GM19395 (cell line): ENCODE data around the gene MC1R.

Experiments
- ATAC-seq: cut with Tn5 transposase; IDR thresholded peaks from one replicate; pipeline ENCODE4 v1.9.1; 2021; ENCODE audit warnings: mild to moderate bottlenecking, moderate library complexity; ENCODE audit not compliant: unreplicated experiment

The MC1R gene

DNA sequence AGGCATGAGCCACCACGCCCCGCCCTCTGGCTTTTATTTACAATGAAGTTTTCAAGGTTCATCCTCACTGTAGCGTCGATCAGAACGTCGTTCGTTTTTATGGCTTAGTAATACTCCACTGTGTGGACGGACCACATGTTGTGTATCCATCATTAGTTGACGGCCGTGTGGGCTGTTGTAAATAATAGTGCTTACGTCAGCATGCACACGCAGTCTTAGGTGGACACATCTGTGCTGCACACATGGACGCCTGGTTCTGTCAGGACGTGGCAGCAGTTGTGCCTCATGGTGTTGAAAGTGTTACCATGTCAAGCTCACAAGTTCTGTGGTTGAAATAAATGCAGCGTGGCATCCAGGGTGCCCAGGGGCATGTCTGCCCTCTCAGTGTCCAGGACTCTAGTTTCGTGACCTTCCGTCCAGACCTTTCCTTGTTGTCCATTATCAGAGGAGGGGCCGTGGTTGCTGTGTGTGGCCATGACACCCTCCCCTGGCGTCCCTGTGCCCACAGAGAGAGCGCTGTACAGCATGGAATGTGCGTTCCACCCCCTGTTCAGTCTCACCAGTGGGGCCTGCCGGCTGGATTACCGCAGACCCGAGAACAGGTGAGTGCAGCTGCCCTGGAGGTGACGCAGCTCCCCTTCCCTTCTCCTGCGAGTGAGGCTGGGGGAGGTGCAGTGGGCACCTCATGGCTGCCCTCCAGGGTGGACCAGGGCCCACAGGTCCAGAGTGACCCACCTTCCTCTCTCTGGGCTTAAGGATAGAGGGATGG, 23.0 kb upstream of the MC1R start:
- ATAC-seq, result no peak

DNA sequence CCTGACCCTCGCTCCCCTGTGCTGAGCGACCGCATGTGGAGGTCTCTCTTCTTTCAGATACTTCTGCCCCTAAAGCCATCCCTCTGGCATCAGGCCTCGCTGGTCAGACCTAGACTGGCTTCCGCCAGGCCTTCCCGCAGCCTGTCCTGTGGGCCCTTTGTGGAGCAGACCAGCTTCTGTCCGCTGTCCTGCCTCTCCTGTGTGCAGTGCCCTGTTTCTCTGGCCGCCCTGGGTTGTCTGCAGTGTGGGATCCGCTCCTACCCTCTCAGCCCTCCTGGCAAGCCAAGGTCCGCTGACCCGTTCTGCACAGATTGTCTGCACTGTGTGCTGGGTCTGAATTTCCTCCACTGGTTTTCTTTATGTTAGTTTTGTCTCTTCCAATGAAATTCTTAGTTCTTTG, 21.5 kb upstream of the MC1R start:
- ATAC-seq, result no peak

DNA sequence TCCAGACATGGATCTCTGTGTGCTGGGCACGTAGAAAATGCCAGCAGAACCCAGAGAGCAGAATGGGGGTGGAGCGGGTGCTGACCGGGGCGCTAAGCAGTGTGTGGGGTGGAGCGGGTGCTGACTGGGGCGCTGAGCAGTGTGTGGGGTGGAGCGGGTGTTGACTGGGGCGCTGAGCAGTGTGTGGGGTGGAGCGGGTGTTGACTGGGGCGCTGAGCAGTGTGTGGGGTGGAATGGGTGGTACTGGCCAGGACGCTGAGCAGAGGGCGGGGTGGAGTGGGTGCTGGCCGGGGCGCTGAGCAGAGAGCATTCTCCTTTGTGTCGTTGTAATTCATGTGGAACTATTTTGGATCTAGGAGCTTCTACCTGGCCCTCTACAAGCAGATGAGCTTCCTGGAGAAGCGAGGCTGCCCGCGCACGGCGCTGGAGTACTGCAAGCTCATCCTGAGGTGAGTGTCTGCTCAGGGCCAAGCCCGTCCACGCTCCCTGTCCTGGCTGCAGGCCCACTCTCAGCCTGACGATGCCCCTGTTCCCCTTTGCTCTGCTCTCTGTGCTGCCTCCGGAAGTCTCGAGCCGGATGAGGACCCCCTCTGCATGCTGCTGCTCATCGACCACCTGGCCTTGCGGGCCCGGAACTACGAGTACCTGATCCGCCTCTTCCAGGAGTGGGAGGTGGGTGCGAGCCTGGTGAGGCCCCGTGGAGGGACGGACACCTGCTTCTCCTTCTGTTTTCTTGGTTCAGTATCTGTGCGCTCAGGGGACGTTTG, 20.3 kb upstream of the MC1R start:
- no peak for ATAC-seq

DNA sequence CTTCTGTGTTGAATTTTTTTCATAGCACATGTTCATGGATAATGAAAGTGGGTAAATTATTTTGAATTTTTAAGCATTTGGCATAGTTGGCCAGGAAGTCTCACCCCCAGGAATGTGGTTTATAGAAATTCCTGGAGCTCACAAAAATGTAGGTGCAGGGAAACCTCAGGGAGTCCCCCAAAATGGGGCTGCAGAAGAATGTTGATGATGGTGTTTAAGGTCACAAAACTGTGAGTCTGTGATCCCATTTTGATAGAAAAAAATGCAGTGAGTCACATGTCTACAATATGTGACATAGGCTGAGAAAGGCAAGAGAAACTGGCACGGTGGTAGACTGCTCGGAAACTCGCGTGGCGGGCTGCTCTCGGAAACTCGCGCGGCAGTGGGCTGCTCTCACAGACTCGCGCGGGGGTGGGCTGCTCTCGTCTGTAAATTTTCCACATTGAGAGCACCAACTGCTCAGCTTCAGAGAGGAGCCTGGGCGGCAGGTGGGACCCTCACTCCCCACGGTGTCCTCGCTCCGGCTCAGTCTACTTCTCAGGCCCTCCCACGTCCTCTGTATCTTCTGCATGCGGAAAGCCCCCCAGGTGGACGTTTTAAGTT, 18.7 kb upstream of the MC1R start:
- ATAC-seq, result no peak

DNA sequence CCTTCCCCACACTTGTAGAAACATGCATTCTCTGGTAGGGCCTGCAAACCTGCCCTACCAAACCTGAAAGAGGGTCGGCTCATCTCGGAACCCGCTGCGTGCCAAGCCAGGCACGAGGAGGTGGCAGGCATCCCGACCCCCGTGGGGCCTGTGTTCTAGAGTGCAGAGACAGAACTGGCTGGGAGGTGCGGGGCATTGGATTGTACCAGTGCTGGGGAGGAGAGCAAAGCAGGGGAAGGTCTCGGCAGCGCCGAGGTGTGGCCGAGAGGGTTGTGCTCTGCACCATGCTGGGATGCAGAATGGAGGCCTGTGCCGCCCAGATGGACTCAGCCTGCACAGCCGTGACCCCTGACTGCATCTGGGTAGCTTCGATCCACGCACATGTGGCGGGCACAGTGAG, 17.8 kb upstream of the MC1R start:
- no peak for ATAC-seq

DNA sequence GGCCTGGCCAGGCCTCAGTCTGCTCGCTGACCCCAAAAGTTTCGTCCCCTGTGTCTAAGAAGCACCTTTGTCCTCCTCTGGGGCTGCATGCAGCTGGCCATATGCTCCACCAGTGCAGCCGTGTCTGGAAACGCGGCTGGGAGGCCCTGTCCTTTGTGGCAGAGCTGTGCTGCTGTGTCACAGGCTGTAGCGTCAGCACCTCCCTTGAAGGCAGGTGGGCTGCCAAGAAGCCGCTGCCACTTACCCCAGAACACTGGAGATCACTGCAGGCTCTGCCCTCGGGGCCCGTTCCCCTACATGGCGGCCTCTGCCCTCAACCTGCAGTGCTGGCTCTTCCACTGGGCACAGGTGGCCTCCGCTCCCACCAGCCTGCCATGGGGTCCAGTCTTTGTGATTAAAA, 15.7 kb upstream of the MC1R start:
- ATAC-seq, result no peak

DNA sequence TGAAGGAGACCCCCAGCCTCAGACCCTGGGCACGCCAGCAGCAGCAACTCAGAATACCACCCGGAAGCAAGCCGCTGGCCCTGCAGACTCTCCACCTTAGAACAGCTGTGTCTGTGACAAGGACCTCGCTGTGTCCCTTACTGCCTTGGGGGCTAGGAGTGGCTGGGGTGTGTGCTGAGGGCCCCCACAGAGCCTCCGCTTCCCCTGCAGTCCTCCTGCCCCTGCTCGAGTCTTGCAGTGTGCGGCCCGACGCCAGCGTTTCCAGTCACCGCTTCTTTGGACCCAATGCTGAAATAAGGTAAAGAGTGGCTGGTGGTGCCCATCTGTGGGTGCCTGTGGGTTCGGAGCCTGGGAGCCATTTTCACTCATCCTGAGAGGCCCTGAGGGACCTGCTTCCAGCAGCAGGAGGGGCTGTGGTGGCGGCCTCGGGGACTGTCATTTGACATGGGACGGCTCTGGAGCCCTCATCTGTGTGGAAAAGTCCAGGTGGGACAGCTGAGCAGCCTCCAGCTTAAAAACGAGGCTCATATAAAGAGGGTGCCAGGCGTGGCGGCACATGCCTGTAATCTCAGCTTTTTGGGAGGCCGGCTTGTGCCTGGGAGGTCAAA, 14.7 kb upstream of the MC1R start:
- ATAC-seq, result no peak

DNA sequence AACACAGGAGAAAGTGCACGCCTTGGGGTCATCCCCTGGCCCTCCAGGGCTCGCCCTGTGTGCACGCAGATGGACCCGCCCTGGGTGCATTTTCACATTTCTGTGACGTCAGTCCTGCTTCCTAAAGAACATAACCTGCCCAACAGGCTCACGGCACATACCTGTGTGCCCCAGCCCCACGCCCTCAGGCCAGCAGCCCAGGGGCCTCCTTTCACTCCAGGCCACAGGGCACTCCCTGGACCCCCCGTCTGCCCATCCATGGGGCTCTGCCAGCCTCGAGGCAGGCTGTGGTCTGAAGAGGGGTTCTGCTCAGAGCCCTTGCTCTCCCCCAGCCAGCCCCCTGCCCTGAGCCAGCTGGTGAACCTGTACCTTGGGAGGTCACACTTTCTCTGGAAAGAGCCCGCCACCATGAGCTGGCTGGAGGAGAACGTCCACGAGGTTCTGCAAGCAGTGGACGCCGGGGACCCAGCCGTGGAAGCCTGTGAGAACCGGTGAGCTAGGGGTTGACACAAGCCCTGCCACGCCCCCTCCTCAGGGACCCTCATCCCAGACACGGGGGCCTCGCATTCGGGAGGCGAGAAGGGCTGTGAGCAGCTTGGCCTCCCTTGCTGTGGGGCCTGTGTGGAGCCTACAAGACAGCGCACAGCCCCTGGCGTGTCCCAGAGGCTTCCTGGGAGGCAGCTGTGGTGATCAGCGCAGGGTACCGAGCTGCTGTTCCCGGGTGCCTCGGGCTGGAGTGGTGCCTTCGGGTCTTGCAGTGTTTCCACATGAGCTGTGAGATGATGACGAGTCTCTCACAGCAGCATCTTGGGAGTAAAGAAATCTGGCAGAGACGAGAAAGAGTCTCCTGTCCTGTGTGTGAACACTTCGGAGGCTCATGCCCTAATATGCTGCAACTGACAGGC, 13.8 kb upstream of the MC1R start:
- no peak for ATAC-seq

DNA sequence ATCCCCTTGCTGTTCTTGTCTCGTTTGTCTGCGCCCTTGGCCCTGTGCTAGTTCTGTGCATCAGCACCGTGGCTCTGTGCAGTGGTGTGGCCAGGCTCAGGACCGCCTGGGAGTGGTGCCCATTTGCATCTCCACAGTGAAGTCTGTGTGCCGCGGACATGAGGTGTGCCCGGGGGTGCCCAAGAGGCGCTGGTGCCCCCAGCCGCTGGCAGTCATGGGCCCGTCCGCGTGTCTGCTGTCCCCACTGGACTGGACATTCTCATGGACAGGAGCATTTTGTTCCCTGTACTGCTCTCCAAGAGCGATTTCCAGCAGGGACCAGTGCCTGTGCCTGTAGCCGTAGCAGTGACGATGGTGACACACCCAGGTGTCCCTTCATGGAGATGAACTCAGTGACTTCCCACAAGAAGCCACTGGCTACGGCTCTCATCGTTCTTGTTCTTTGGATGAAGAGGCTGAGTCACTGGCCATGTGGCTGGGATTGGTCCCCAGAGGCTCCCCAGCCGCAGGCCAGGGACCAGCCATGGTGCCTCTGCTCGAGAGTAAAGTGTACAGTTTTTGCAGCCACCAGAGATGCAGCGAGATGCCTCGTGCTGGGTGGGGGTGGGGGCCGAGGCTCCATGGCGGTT, 13.0 kb upstream of the MC1R start:
- no peak for ATAC-seq

DNA sequence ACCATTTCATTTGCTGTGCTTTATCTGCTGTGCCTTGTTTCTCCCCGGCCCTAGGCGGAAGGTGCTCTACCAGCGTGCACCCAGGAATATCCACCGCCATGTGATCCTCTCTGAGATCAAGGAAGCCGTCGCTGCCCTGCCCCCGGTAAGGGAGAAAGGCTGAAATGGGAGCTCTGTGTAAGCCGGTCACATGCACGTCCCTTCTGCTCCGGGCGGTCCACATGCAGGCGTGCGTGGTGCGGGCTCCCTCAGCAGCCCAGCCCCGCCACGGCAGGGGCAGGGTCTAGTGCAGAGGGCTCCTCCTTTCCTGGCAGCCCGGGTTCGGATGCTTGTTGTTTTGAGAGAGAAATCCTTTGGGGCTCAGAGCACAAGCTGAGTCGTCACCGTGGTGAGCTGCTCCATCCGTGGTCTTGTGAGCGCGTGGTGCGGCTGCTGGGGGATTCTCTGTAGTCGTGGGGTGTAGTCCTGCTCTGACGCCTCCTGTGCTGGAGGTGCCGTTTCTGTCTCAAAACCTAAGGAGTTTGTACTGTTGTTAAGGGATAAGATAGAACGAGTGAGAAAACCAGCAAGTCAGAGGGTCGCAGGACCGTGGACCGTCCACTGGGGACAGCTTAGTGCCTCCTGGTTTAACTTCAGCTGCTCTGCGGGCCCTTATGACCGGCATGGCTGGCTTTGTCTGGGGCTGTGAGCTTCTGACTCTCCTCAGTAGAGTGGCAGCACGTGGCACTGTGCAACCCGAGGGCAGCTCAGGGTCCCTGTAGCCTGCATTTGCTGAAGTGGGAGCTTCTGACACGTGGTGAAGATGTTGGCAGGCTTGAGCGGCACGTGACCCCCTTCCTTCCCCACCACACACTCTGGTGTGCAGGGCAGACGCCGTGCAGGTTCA, 12.3 kb upstream of the MC1R start:
- no peak for ATAC-seq

DNA sequence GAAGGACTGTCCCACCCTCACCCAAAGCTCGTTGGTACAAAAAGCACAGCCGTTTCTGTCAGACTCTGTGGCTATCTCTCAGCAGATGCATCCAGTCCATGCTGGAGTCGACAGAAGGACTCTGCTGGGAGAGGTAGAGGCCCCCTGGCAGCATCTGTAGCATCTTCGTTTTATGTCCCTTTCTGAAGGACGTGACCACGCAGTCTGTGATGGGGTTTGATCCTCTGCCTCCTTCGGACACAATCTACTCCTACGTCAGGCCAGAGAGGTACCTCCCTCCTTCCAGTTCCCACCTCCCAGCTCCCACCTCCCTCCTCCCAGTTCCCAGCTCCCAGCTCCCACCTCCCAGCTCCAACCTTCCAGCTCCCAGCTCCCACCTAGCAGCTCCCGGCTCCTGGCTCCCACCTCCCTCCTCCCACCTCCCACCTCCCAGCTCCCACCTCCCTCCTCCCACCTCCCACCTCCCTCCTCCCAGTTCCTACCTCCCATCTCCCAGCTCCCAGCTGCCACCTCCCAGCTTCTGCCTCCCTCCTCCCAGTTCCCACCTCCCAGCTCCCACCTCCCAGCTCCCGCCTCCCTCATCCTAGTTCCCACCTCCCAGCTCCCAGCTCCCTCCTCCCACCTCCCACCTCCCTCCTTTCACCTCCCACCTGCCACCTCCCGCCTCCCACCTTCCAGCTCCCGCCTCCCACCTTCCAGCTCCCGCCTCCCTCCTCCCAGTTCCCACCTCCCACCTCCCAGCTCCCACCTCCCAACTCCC, 11.4 kb upstream of the MC1R start:
- no peak for ATAC-seq

DNA sequence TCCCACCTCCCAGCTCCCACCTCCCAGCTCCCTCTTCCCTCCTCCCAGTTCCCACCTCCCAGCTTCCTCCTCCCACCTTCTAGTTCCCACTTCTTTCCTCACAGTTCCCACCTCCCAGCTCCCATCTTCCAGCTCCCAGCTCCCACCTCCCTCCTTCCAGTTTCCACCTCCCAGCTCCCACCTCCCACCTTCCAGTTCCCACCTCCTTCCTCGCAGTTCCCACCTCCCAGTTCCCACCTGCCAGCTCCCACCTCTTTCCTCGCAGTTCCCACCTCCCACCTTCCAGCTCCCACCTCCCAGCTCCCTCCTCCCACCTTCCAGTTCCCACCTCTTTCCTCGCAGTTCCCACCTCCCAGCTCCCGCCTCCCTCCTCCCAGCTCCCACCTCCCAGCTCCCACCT, 10.4 kb upstream of the MC1R start:
- ATAC-seq, result no peak

DNA sequence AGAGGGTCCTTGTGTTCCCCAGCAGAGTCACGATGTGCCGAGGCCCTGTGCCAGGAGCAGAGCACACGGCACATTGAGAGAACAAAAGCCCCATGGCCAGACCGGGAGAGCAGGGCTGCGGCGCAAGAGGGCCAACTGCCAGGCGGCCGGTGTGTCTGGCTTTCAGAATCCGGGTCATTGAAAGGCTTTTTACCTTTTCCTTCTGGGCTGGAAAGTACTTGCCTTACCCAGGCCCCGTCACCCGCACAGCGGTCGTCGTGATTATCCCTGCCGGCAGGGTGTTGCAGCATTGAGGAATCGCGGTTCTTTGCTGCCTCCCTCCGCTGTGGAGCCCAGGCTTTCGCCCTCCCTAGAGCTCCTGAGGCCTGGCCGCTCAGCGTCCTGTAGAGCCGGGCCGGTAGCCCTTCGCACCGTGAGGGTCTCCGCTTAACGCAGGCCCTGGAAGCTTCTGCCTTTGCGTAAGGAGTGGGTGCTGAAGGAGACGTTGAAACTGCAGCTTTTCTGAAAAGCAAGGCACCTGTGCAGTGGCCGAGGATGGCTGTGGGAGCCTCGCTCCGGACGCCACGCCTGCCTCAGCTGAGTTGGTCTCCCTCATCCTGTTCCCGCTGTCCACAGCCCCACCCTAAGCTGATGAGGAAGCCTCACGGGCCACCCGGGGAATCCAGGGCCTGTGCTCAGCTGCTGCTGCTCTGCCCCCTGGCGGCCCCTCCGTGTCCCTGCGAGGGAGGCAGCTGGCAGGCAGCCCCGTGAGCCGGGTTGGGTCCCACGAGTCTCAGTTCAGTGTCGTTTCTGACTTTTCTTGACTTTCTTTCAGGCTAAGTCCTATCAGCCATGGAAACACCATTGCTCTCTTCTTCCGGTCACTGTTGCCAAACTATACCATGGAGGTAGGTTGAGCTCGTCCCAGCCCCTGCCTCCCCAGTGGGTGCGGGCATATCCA, 8.6 kb upstream of the MC1R start:
- ATAC-seq, result no peak

DNA sequence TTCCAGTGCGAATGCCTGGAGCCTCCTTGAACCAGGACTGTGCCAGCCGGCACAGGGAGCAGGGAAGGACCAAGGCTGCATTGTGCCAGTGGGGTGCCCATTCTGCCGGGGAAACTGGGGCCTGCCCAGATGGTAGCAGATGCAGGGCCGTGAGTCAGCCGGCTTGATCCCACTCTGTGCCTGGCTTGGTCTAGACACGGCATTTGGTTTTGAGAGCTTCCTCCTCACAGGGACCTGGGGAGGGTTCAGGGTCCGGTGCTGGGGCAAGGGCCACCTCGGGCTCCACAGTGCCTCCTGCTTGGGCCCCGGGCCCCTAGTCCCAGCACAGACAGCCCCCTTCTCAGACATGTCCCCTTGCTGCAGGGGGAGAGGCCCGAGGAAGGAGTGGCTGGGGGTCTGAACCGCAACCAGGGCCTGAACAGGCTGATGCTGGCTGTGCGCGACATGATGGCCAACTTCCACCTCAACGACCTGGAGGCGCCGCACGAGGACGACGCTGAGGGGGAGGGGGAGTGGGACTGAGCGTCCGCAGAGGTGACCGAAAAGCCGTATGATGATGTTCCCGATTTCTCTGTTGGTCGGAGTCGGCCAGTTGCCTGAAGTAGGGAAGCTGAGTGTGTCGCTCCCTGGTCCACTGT, 7.8 kb upstream of the MC1R start:
- ATAC-seq, result no peak

DNA sequence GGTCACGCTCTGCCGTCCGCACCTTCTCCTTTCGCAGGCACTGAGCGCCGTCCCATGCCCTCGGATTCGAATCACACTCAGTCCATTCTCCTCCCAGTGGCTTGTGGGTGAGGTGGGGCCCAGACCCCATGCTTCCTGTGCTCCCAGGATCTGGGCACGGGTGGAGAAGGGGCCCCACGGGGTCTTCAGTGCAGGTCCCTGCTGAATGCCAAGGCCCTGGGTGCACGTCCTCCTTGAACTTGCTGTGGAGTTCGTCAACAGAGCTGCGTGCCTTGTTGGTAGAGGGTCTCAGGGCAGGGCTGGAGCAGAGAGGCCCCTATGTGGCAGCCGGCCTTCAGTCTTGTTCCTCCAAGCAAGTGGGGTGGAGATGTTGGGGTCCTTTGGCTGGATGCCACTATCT, 7.3 kb upstream of the MC1R start:
- no peak for ATAC-seq

DNA sequence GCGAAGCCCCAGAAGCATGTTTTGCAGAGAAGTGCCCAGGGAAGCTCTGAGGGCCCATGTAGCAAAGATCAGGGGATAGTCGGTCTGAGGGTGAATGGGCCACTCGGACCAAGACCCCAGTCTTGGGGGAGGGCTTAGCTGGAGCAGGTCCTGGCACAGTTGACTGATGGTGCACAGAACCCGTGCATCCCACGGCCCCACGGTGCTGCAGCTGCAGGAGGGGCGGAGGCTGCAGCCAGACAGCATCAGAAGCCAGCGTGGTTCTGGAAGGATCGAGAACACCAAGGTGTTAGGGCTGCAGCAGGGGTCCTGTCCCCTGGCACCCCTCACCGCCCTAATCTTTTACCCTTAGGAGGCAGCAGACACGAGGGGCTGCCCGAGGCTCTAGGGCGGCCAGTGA, 6.5 kb upstream of the MC1R start:
- ATAC-seq, result no peak

DNA sequence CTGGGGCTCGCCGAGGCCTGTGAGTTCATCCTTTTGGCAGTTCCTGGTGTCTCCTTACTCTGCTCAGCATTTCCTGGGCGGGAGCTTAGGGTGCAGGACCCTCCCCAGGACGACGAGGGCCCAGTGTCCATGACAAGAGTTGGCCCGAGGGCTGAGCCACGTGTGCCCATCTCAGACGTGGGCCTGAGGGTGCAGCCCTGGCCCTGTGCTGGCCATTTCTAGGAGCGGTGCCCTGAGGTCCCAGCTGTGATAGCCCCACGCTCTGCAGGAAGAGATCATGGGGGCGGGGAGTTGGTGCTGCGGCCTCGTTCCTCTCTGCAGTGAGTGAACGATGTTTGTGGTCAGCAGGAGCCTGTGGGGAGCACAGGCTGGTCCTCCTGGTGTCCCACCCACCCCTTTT, 6.0 kb upstream of the MC1R start:
- ATAC-seq, result no peak
